HG03457 (cell line): ENCODE results near the gene RHOV.

Experiments
- ATAC-seq: cut with Tn5 transposase; IDR thresholded peaks from one replicate; pipeline ENCODE4 v1.9.1; 2021; ENCODE audit warnings: moderate number of reproducible peaks; ENCODE audit not compliant: unreplicated experiment

The RHOV gene

GRCh38 chr15:40873694-40874561 is at the start of gene RHOV:
Gene RHOV (minus strand): TSS chr15:40874234. CDS start chr15:40874139, 95 bp downstream.
- no peak for ATAC-seq

- no peak for ATAC-seq
These were observed 49.5 kb upstream of the RHOV start for GRCh38 chr15:40923551-40923950.

GRCh38 chr15:40922608-40923005 is 48.6 kb upstream of the RHOV start:
- ATAC-seq, result no peak

GRCh38 chr15:40921949-40922607 is 48.0 kb upstream of the RHOV start:
- ATAC-seq, result no peak

- no peak for ATAC-seq
These were observed 44.9 kb upstream of the RHOV start for GRCh38 chr15:40918799-40919392.

- ATAC-seq, result no peak
These were observed 44.2 kb upstream of the RHOV start for GRCh38 chr15:40918146-40918798.

GRCh38 chr15:40917585-40917984 is 43.6 kb upstream of the RHOV start:
- ATAC-seq, result no peak

GRCh38 chr15:40915679-40916078 is 41.6 kb upstream of the RHOV start:
- ATAC-seq, result no peak

- ATAC-seq, result no peak
These were observed 41.2 kb upstream of the RHOV start for GRCh38 chr15:40915116-40915661.

GRCh38 chr15:40914486-40914885 is 40.5 kb upstream of the RHOV start:
- ATAC-seq, result no peak

- ATAC-seq, result no peak
These were observed 40.0 kb upstream of the RHOV start for GRCh38 chr15:40914013-40914412.

GRCh38 chr15:40912478-40912877 is 38.4 kb upstream of the RHOV start:
- ATAC-seq, result no peak

GRCh38 chr15:40911693-40912092 is 37.7 kb upstream of the RHOV start:
- ATAC-seq, result no peak

- ATAC-seq, result no peak
These were observed 37.1 kb upstream of the RHOV start for GRCh38 chr15:40911141-40911540.

- ATAC-seq, result no peak
These were observed 35.9 kb upstream of the RHOV start for GRCh38 chr15:40909662-40910630.

- ATAC-seq, result no peak
These were observed 34.1 kb upstream of the RHOV start for GRCh38 chr15:40908095-40908494.

GRCh38 chr15:40906991-40907802 is 33.2 kb upstream of the RHOV start:
- ATAC-seq, result no peak

- ATAC-seq, result peak; percentile 47
These were observed 32.3 kb upstream of the RHOV start for GRCh38 chr15:40906091-40906990.
